ENCODE data around the gene CD300LB.

DNA sequence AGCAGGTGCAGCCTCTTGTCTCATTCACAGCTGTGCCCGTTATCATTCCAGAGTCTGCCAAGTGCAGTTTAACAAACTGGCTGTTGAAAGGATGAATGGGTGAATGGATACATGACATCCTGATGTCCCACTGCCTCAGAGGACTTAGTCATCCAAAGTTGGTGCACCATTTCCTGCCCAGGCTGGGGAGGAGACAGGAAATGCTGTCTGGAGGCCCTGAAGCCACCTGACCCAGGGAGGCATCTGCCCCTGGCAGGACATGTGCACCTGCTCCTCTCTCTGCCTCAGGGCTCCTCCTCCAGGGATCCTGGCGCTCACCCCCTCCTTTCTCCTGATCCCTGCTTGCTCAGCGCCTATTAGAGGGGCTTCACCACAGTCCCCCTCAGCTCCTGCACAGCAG is 16.5 kb upstream of the CD300LB start:
- TF ChIP-seq, protein P1, sequence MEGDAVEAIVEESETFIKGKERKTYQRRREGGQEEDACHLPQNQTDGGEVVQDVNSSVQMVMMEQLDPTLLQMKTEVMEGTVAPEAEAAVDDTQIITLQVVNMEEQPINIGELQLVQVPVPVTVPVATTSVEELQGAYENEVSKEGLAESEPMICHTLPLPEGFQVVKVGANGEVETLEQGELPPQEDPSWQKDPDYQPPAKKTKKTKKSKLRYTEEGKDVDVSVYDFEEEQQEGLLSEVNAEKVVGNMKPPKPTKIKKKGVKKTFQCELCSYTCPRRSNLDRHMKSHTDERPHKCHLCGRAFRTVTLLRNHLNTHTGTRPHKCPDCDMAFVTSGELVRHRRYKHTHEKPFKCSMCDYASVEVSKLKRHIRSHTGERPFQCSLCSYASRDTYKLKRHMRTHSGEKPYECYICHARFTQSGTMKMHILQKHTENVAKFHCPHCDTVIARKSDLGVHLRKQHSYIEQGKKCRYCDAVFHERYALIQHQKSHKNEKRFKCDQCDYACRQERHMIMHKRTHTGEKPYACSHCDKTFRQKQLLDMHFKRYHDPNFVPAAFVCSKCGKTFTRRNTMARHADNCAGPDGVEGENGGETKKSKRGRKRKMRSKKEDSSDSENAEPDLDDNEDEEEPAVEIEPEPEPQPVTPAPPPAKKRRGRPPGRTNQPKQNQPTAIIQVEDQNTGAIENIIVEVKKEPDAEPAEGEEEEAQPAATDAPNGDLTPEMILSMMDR (IDR thresholded peaks at IDR 0.05), result no peak
- TF ChIP-seq RNF2 (IDR thresholded peaks at IDR 0.05; ENCODE audit: borderline replicate concordance, low read depth) (no peak), POLR2A (IDR thresholded peaks at IDR 0.05; ENCODE audit: low read length) (no peak), MAFK (IDR thresholded peaks at IDR 0.05; ENCODE audit: partially characterized antibody) (no peak), EHMT2 (IDR thresholded peaks at IDR 0.05; ENCODE audit: low read depth) (no peak), ESRRA (IDR thresholded peaks at IDR 0.05; ENCODE audit: borderline replicate concordance, low read length) (no peak), CHD2 (IDR thresholded peaks at IDR 0.05; ENCODE audit: low read length, partially characterized antibody) (no peak), EP300 (IDR thresholded peaks at IDR 0.05) (no peak)
- TF ChIP-seq, protein P2, sequence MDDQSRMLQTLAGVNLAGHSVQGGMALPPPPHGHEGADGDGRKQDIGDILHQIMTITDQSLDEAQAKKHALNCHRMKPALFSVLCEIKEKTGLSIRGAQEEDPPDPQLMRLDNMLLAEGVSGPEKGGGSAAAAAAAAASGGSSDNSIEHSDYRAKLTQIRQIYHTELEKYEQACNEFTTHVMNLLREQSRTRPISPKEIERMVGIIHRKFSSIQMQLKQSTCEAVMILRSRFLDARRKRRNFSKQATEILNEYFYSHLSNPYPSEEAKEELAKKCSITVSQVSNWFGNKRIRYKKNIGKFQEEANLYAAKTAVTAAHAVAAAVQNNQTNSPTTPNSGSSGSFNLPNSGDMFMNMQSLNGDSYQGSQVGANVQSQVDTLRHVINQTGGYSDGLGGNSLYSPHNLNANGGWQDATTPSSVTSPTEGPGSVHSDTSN (IDR thresholded peaks at IDR 0.05), result no peak
- TF ChIP-seq, protein P3, sequence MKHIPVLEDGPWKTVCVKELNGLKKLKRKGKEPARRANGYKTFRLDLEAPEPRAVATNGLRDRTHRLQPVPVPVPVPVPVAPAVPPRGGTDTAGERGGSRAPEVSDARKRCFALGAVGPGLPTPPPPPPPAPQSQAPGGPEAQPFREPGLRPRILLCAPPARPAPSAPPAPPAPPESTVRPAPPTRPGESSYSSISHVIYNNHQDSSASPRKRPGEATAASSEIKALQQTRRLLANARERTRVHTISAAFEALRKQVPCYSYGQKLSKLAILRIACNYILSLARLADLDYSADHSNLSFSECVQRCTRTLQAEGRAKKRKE (CRISPR knock-in tag; IDR thresholded peaks at IDR 0.05; ENCODE audit: low read depth), result no peak

Measured in A549 (cell line).